ENCODE measurements around the gene SIK3.

DNA sequence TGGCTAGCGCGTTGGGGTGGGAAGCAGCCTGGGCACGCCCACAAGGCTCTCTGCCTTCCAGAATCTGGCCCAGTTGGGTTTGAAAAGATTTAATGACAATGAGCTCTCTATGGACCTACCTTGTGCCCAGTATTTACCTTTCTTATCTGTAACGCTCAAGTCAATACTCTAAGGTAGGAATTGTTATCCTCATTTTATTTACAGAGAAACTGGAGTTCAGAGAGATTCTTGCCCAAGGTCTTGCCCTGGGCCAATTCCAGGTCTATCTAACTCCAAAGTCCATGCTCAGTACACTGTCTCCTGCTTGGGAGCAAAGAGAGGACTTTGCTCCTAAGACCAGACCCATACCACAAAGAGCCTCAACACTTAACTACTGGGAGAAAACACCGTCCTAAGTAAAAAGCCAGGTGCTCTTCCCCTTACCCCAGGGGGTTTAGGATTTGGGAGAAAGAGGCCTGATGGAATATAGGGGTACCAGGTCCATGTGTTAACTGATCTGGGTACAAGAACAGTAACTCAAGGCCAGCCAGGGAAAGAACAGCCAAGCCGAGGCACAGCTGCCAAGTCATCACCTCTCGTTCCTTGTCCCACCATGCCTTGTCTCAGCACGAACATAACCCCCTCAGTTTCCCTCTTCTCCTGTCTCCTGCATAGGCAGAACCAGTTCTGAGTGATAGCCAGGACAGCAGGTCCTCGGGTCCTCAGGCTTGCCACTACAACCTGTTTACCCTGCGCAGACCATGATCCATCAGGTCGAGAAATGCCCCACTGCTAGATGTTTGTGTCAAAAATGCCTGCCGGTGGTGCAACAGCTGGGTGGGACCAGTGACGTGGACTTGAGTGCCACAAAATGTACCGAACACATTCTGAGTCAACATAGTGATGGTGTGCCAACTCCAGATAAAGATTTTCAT is 289.7 kb downstream of the SIK3 start:
- TF ChIP-seq POLR2A (IDR thresholded peaks at IDR 0.05; ENCODE audit: extremely low read depth, insufficient read length) (no peak), MYC (IDR thresholded peaks at IDR 0.05; ENCODE audit: low read depth, low read length) (no peak)
- TF ChIP-seq, protein P1, sequence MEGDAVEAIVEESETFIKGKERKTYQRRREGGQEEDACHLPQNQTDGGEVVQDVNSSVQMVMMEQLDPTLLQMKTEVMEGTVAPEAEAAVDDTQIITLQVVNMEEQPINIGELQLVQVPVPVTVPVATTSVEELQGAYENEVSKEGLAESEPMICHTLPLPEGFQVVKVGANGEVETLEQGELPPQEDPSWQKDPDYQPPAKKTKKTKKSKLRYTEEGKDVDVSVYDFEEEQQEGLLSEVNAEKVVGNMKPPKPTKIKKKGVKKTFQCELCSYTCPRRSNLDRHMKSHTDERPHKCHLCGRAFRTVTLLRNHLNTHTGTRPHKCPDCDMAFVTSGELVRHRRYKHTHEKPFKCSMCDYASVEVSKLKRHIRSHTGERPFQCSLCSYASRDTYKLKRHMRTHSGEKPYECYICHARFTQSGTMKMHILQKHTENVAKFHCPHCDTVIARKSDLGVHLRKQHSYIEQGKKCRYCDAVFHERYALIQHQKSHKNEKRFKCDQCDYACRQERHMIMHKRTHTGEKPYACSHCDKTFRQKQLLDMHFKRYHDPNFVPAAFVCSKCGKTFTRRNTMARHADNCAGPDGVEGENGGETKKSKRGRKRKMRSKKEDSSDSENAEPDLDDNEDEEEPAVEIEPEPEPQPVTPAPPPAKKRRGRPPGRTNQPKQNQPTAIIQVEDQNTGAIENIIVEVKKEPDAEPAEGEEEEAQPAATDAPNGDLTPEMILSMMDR (IDR thresholded peaks at IDR 0.05; ENCODE audit: low read depth, low read length): no peak
- TF ChIP-seq, protein P2, sequence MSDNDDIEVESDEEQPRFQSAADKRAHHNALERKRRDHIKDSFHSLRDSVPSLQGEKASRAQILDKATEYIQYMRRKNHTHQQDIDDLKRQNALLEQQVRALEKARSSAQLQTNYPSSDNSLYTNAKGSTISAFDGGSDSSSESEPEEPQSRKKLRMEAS (IDR thresholded peaks at IDR 0.05; ENCODE audit: low read depth, low read length): no peak
